Smooth muscle cell (in vitro differentiated cells): ENCODE measurements around the gene NHP2. TPM values are rescaled to one million over a fixed set of nuclear protein-coding genes. Genes with fewer than 3 reads are reported as not detected.
"Not testable (repeated sequence)": the region's sequence is repeated elsewhere in the genome, so short reads cannot be mapped to it uniquely, and the experiment has no call there.

Experiments
- DNase-seq: peaks from one replicate; lab custom pipeline; 2025; ENCODE audit not compliant: unreplicated experiment; lab: John Stamatoyannopoulos, UW
- H2AFZ ChIP-seq: fragments of 200-600 bp; sonication (generic); 2 replicates; pipeline ENCODE4 v1.6.0; 2016; ENCODE audit warnings: antibody characterized with exemption, low read depth, mild to moderate bottlenecking
- H3F3A ChIP-seq: fragments of 200-600 bp; sonication (generic); 2 replicates; pipeline ENCODE4 v1.6.0; 2017; ENCODE audit warnings: antibody characterized with exemption, low read depth
- H3K27ac ChIP-seq: fragments of 200-600 bp; sonication (generic); 2 replicates; pipeline ENCODE4 v1.5.1; 2016; ENCODE audit warnings: low read depth, mild to moderate bottlenecking
- H3K27me3 ChIP-seq: fragments of 200-600 bp; sonication (generic); 2 replicates; pipeline ENCODE4 v1.6.1; 2016; ENCODE audit warnings: low read depth, mild to moderate bottlenecking
- H3K36me3 ChIP-seq: fragments of 200-600 bp; sonication (generic); 2 replicates; pipeline ENCODE4 v1.5.1; 2016; ENCODE audit warnings: low read depth
- H3K4me1 ChIP-seq: fragments of 200-600 bp; sonication (generic); 2 replicates; pipeline ENCODE4 v1.5.1; 2016; ENCODE audit warnings: low read depth
- H3K4me2 ChIP-seq: fragments of 200-600 bp; sonication (generic); 2 replicates; pipeline ENCODE4 v1.6.0; 2016; ENCODE audit warnings: mild to moderate bottlenecking
- H3K4me3 ChIP-seq: fragments of 200-600 bp; sonication (generic); 2 replicates; pipeline ENCODE4 v1.5.1; 2016; ENCODE audit warnings: mild to moderate bottlenecking
- H3K79me2 ChIP-seq: fragments of 200-600 bp; sonication (generic); 2 replicates; pipeline ENCODE4 v1.6.0; 2016; ENCODE audit warnings: low read depth, mild to moderate bottlenecking
- H3K9ac ChIP-seq: fragments of 200-600 bp; sonication (generic); 2 replicates; pipeline ENCODE4 v1.6.0; 2016; ENCODE audit warnings: low read depth
- H3K9me3 ChIP-seq: fragments of 200-600 bp; sonication (generic); replicated peaks from 2 replicates; pipeline ENCODE4 v1.5.1; 2016; ENCODE audit warnings: low read depth
- H4K20me1 ChIP-seq: fragments of 200-600 bp; sonication (generic); 2 replicates; pipeline ENCODE4 v1.6.0; 2016; ENCODE audit warnings: low read depth
- CTCF ChIP-seq: fragments of 200-600 bp; sonication (generic); IDR thresholded peaks from 2 replicates; pipeline ENCODE4 v1.5.1; 2017; ENCODE audit warnings: borderline replicate concordance, mild to moderate bottlenecking, antibody characterized with exemption; ENCODE audit not compliant: insufficient read depth, poor library complexity, severe bottlenecking
- WGBS: methylation state at CpG from one replicate; pipeline ENCODE4 v1.1.7; 2016; ENCODE audit warnings: low lambda C conversion rate; 5-methylcytosine and 5-hydroxymethylcytosine counted together
- polyA plus RNA-seq: library from polyadenylated mRNA; unstranded; fragments of >200 nt; fragmentation: Nextera tagmentation; extraction: Ambion mirVana; gene quantifications from 2 replicates; pipeline ENCODE4 v1.2.1, GENCODE V29; 2016
- total RNA-seq: library from RNA; depleted of rRNA; stranded (reverse); fragments of >200 nt; gene quantifications from 2 replicates; pipeline ENCODE4 v1.2.3, GENCODE V29; 2014

The NHP2 gene
- total and polyA plus RNA-seq, 2 experiments from 2014 or later = 162 to 166 TPM

- no peak for DNase-seq
- WGBS = 26% methylated on average over 10 of the region's 10 CpGs
- H3K79me2 ChIP-seq = no peaks in the 10 kb centered on the region
These were observed 22.2 kb downstream of the NHP2 start for GRCh38 chr5:178131446-178131996.

GRCh38 chr5:178130576-178131445 is 22.9 kb downstream of the NHP2 start, which contains the start of gene RMND5B:
Gene RMND5B (plus strand): TSS chr5:178131014. CDS start chr5:178138120, 7,106 bp downstream.
- Histone ChIP-seq H3K4me2 (peak within 1 kb of the TSS; percentile 90), H3K4me1 (peaks cover 13% of the 10 kb centered on the region), H3F3A (no peaks in the 10 kb centered on the region), H3K9ac (peak within 1 kb of the TSS; percentile 71), H3K79me2 (no peaks in the 10 kb centered on the region), H3K4me3 (peak within 1 kb of the TSS; percentile 74), H2AFZ (peak within 1 kb of the TSS; percentile 93), H4K20me1 (no peaks in the 10 kb centered on the region), H3K27ac (peak within 1 kb of the TSS; percentile 62), H3K36me3 (no peaks in the 10 kb centered on the region), H3K9me3 (no peaks in the 10 kb centered on the region), H3K27me3 (no peaks in the 10 kb centered on the region)
- peak; percentile 72 for DNase-seq
- no peak for TF ChIP-seq CTCF
- 2% methylated on average over 81 of the region's 102 CpGs for WGBS

More at GRCh38 chr5:178131446-178131996, 22.2 kb downstream of the NHP2 start:
- peak overlapping the region; percentile 74 for H3K4me3 ChIP-seq
- no peaks in the 10 kb centered on the region for H4K20me1 ChIP-seq
- peak overlapping the region; percentile 90 for H3K4me2 ChIP-seq
- H3K9ac ChIP-seq = peak overlapping the region; percentile 59
- H3K27me3 ChIP-seq = no peaks in the 10 kb centered on the region
- no peak for TF ChIP-seq CTCF
- no peaks in the 10 kb centered on the region for H3K9me3 ChIP-seq
- peak overlapping the region; percentile 79 for H2AFZ ChIP-seq
- H3K4me1 ChIP-seq = peaks cover 10% of the 10 kb centered on the region
- no peaks in the 10 kb centered on the region for H3F3A ChIP-seq
- H3K36me3 ChIP-seq = no peaks in the 10 kb centered on the region
- H3K27ac ChIP-seq = peak overlapping the region; percentile 62

GRCh38 chr5:178130234-178130575 is 23.5 kb downstream of the NHP2 start:
- Histone ChIP-seq H3K4me3 (peak overlapping the region; percentile 74), H3K4me1 (peaks cover 13% of the 10 kb centered on the region), H3K9ac (peak overlapping the region; percentile 71), H2AFZ (peak overlapping the region; percentile 93), H3K4me2 (peak overlapping the region; percentile 90), H3K27ac (peak overlapping the region; percentile 62)
- not testable (repeated sequence) for H3K9me3 ChIP-seq, DNase-seq, H4K20me1 ChIP-seq, H3K79me2 ChIP-seq, H3K36me3 ChIP-seq, H3K27me3 ChIP-seq, H3F3A ChIP-seq
- 20% methylated on average over 11 of the region's 11 CpGs for WGBS

GRCh38 chr5:178129296-178129695 is 24.4 kb downstream of the NHP2 start:
- no peaks in the 10 kb centered on the region for H3K9me3 ChIP-seq
- H3K9ac ChIP-seq = no peak overlapping the region
- WGBS = 84% methylated on average over 9 of the region's 9 CpGs
- no peak overlapping the region for H2AFZ ChIP-seq
- DNase-seq = no peak
- no peaks in the 10 kb centered on the region for H3K36me3 ChIP-seq
- TF ChIP-seq CTCF = no peak
- no peak overlapping the region for H3K4me2 ChIP-seq
- H3K27ac ChIP-seq = no peak overlapping the region
- H3K4me1 ChIP-seq = peaks cover 13% of the 10 kb centered on the region
- H3F3A ChIP-seq = no peaks in the 10 kb centered on the region
- H3K79me2 ChIP-seq = no peaks in the 10 kb centered on the region
- H4K20me1 ChIP-seq = no peaks in the 10 kb centered on the region
- no peak overlapping the region for H3K4me3 ChIP-seq
- H3K27me3 ChIP-seq = no peaks in the 10 kb centered on the region

GRCh38 chr5:178127300-178128009 is 26.2 kb downstream of the NHP2 start:
- 85% methylated on average over 14 of the region's 14 CpGs for WGBS
- not testable (repeated sequence) for H3K79me2 ChIP-seq, H3K27ac ChIP-seq, H3K4me2 ChIP-seq, H3K36me3 ChIP-seq, H2AFZ ChIP-seq, H3K4me3 ChIP-seq, H3K9me3 ChIP-seq, H3K27me3 ChIP-seq, H3F3A ChIP-seq, DNase-seq, H3K9ac ChIP-seq, H4K20me1 ChIP-seq
- peaks cover 13% of the 10 kb centered on the region for H3K4me1 ChIP-seq
